GM23338 (cell line): ENCODE data around the gene ZBTB39. TPM values are rescaled to one million over a fixed set of nuclear protein-coding genes. Genes with fewer than 3 reads are reported as not detected.

Experiments used
- ATAC-seq: fragments of 200-7000 bp; cut with Tn5 transposase; 3 replicates; pipeline ENCODE4 v1.9.1; 2020
- DNase-seq: peaks from one replicate; pipeline ENCODE4 v3.0.0-alpha.2; 2015; ENCODE audit warnings: low spot score
- H2AFZ ChIP-seq: fragments of 200-600 bp; sonication (generic); 2 replicates; pipeline ENCODE4 v1.8.0; 2016; ENCODE audit warnings: antibody characterized with exemption, mild to moderate bottlenecking, moderate library complexity
- H3F3A ChIP-seq: fragments of 200-600 bp; sonication (generic); replicated peaks from 2 replicates; pipeline ENCODE4 v1.8.0; 2017; ENCODE audit warnings: antibody characterized with exemption, mixed run types, low read depth
- H3K27ac ChIP-seq: fragments of 200-600 bp; sonication (generic); 2 replicates; pipeline ENCODE4 v1.6.1; 2016; ENCODE audit warnings: low read depth
- H3K27me3 ChIP-seq: fragments of 200-600 bp; sonication (generic); 2 replicates; pipeline ENCODE4 v1.8.0; 2016; ENCODE audit warnings: mild to moderate bottlenecking, mixed run types, moderate library complexity; ENCODE audit not compliant: insufficient read depth
- H3K36me3 ChIP-seq: fragments of 200-600 bp; sonication (generic); 2 replicates; pipeline ENCODE4 v1.8.0; 2016; ENCODE audit warnings: mild to moderate bottlenecking; ENCODE audit not compliant: insufficient read depth
- H3K4me1 ChIP-seq: fragments of 200-600 bp; sonication (generic); 2 replicates; pipeline ENCODE4 v1.8.0; 2016; ENCODE audit warnings: mild to moderate bottlenecking, moderate library complexity; ENCODE audit not compliant: insufficient read depth
- H3K4me2 ChIP-seq: fragments of 200-600 bp; sonication (generic); 2 replicates; pipeline ENCODE4 v1.7.1; 2017; ENCODE audit warnings: mixed run types
- H3K4me3 ChIP-seq: fragments of 200-600 bp; sonication (generic); 2 replicates; pipeline ENCODE4 v1.6.1; 2016; ENCODE audit warnings: mixed run types
- H3K79me2 ChIP-seq: fragments of 200-600 bp; sonication (generic); replicated peaks from 2 replicates; pipeline ENCODE4 v1.8.0; 2017; ENCODE audit warnings: mild to moderate bottlenecking; ENCODE audit not compliant: insufficient read depth
- H3K9me2 ChIP-seq: fragments of 200-600 bp; sonication (generic); 2 replicates; pipeline ENCODE4 v1.8.0; 2017; ENCODE audit not compliant: insufficient read depth
- H4K20me1 ChIP-seq: fragments of 200-600 bp; sonication (generic); replicated peaks from 2 replicates; pipeline ENCODE4 v1.8.0; 2017; ENCODE audit warnings: mild to moderate bottlenecking; ENCODE audit not compliant: insufficient read depth
- H3K27ac Mint-ChIP-seq: 2 replicates; pipeline ENCODE4 v1.8.0; 2020; ENCODE audit warnings: inconsistent platforms, mild to moderate bottlenecking, moderate library complexity, mixed read lengths
- H3K27me3 Mint-ChIP-seq: 3 replicates; pipeline ENCODE4 v1.8.0; 2022; ENCODE audit warnings: low read depth, mild to moderate bottlenecking, moderate library complexity, mixed read lengths, inconsistent platforms; ENCODE audit not compliant: insufficient read depth, poor library complexity
- H3K36me3 Mint-ChIP-seq: 3 replicates; pipeline ENCODE4 v1.8.0; 2021; ENCODE audit warnings: low read depth, mild to moderate bottlenecking, inconsistent platforms, moderate library complexity, mixed read lengths
- H3K4me1 Mint-ChIP-seq: 3 replicates; pipeline ENCODE4 v1.8.0; 2020; ENCODE audit warnings: mild to moderate bottlenecking, inconsistent platforms, mixed read lengths
- H3K4me3 Mint-ChIP-seq: 3 replicates; pipeline ENCODE4 v1.8.0; 2021; ENCODE audit warnings: moderate library complexity, mild to moderate bottlenecking, inconsistent platforms, mixed read lengths
- H3K9me3 Mint-ChIP-seq: 3 replicates; pipeline ENCODE4 v1.8.0; 2020; ENCODE audit warnings: moderate library complexity, mild to moderate bottlenecking, inconsistent platforms, mixed read lengths
- EZH2 ChIP-seq: fragments of 200-600 bp; sonication (generic); IDR thresholded peaks from one replicate; pipeline ENCODE4 v1.8.0; 2017; ENCODE audit warnings: antibody characterized with exemption, mild to moderate bottlenecking, low read depth; ENCODE audit not compliant: unreplicated experiment
- JUNB ChIP-seq: IDR thresholded peaks from one replicate; pipeline ENCODE4 v1.6.1; 2016; ENCODE audit warnings: antibody characterized with exemption; ENCODE audit not compliant: unreplicated experiment
- ZNF114 ChIP-seq: fragments of 250-450 bp; sonication (Bioruptor Pico); IDR thresholded peaks from 2 replicates; pipeline ENCODE4 v1.5.0; 2020; ENCODE audit warnings: mild to moderate bottlenecking, moderate library complexity
- polyA plus RNA-seq: library from polyadenylated mRNA; unstranded; fragments of >200 nt; fragmentation: Nextera tagmentation; extraction: Ambion mirVana; gene quantifications from 2 replicates; pipeline ENCODE4 v1.2.1, GENCODE V29; 2016
- total RNA-seq: library from RNA; depleted of rRNA; stranded (reverse); fragments of >200 nt; shearing (Covaris generic); gene quantifications from 2 replicates; pipeline ENCODE4 v1.2.3, GENCODE V29; 2014
- TF ChIP-seq, protein P1 (sequence below): IDR thresholded peaks from one replicate; pipeline ENCODE4 v1.6.1; 2018; ENCODE audit warnings: antibody characterized with exemption; ENCODE audit not compliant: unreplicated experiment
- TF ChIP-seq, protein P2 (sequence below): IDR thresholded peaks from 2 replicates; pipeline ENCODE4 v1.6.1; 2016; ENCODE audit warnings: antibody characterized with exemption
- TF ChIP-seq, protein P3 (sequence below), 2 experiments: fragments of 200-600 bp in 1 of 2; sonication (generic) in 1 of 2; conservative IDR thresholded peaks; 2 replicates each; pipeline versions ENCODE4 v1.5.1 to v1.6.1; 2016 to 2017; ENCODE audit warnings: antibody characterized with exemption in 2 of 2, low read depth in 2 of 2, mild to moderate bottlenecking in 2 of 2, moderate library complexity in 1 of 2

ZBTB39 gene
- total and polyA plus RNA-seq, 2 experiments from 2014 or later: 6.6 to 26.7 TPM

DNA sequence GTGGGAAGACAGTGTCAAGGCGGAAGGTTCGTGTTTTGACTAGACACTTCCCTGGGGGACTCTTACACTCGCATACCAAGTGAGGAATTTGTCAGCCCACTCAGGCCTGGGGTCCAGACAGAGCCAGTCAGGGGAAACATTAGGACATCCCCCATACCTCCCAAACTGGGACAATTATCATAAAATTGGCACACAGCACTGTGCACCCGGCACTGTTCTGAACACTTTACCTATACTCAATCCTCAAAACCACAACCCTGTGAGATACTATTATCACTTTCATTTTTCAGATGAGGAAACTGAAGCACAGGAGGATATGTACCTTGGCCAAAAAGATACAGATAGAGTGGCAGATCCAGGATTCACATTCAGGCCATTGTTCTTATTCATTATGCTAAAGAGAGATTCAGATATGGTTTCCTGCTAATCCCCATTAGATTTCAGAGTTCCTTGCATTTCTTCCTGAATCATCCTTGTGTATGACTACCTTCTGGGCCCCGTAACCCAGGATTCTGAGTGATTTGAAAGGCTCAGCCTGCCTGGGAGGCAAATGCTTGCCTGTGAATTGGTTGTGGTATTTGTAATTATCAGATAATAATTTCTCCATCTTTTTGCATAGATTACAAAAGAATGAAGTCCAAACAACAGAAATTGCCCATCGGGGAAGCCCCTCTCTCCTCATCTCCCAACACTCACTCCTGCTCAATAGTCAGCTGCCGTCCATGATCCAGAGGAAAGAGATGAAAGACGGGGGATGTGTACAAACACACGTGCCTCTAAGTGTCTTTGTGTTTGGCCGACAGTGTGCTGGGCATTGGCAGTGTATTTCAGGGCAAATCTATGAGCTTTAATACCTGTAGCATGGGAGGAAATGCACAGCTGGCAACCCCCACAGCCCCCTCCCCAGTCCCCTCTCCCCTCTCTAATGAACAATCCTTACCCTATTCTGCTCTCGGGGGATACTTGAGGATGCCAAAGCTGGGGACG lies 5.4 kb upstream of the ZBTB39 start (continued):
- no peak for TF ChIP-seq ZNF114
- TF ChIP-seq, protein P1, sequence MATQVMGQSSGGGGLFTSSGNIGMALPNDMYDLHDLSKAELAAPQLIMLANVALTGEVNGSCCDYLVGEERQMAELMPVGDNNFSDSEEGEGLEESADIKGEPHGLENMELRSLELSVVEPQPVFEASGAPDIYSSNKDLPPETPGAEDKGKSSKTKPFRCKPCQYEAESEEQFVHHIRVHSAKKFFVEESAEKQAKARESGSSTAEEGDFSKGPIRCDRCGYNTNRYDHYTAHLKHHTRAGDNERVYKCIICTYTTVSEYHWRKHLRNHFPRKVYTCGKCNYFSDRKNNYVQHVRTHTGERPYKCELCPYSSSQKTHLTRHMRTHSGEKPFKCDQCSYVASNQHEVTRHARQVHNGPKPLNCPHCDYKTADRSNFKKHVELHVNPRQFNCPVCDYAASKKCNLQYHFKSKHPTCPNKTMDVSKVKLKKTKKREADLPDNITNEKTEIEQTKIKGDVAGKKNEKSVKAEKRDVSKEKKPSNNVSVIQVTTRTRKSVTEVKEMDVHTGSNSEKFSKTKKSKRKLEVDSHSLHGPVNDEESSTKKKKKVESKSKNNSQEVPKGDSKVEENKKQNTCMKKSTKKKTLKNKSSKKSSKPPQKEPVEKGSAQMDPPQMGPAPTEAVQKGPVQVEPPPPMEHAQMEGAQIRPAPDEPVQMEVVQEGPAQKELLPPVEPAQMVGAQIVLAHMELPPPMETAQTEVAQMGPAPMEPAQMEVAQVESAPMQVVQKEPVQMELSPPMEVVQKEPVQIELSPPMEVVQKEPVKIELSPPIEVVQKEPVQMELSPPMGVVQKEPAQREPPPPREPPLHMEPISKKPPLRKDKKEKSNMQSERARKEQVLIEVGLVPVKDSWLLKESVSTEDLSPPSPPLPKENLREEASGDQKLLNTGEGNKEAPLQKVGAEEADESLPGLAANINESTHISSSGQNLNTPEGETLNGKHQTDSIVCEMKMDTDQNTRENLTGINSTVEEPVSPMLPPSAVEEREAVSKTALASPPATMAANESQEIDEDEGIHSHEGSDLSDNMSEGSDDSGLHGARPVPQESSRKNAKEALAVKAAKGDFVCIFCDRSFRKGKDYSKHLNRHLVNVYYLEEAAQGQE: no peak
- TF ChIP-seq JUNB: no peak
- TF ChIP-seq, protein P2, sequence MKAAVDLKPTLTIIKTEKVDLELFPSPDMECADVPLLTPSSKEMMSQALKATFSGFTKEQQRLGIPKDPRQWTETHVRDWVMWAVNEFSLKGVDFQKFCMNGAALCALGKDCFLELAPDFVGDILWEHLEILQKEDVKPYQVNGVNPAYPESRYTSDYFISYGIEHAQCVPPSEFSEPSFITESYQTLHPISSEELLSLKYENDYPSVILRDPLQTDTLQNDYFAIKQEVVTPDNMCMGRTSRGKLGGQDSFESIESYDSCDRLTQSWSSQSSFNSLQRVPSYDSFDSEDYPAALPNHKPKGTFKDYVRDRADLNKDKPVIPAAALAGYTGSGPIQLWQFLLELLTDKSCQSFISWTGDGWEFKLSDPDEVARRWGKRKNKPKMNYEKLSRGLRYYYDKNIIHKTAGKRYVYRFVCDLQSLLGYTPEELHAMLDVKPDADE: no peak
- TF ChIP-seq, protein P3, sequence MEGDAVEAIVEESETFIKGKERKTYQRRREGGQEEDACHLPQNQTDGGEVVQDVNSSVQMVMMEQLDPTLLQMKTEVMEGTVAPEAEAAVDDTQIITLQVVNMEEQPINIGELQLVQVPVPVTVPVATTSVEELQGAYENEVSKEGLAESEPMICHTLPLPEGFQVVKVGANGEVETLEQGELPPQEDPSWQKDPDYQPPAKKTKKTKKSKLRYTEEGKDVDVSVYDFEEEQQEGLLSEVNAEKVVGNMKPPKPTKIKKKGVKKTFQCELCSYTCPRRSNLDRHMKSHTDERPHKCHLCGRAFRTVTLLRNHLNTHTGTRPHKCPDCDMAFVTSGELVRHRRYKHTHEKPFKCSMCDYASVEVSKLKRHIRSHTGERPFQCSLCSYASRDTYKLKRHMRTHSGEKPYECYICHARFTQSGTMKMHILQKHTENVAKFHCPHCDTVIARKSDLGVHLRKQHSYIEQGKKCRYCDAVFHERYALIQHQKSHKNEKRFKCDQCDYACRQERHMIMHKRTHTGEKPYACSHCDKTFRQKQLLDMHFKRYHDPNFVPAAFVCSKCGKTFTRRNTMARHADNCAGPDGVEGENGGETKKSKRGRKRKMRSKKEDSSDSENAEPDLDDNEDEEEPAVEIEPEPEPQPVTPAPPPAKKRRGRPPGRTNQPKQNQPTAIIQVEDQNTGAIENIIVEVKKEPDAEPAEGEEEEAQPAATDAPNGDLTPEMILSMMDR (conservative IDR thresholded peaks at IDR 0.05; ENCODE audit: low read depth in 2 of 2): no peak
- no peak for TF ChIP-seq EZH2

DNA sequence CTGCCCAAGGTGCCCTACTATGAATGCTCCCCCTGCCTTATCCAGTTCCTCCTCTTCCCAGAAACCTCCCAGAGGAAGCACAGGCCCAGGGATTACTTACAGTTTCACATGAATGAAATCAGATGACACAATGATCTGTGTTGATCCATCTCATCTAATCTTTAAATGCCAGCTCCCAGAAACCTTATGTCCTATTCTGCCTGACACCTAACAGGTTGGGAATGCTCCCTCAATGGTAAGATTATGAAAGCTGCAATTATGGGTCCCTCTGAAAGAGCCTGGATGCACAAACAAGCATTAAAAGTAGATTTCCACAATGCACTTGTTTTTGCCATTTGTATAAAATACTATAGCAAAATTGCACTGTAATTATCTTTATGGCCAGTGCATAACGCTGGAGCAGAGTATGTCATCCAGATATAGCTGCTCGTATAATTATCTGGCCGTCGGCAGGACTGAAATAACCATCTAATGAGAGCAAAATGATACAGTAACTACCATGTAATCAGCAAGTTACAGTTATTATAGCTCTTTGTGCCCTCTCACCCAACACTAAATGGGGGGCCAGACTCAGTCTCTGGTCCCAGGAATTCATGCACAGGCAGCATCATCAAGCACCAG lies 4.4 kb upstream of the ZBTB39 start:
- H3K4me3 ChIP-seq: no peak overlapping the region
- H4K20me1 ChIP-seq: no peaks in the 10 kb centered on the region
- Mint-ChIP-seq H3K9me3 (no peaks in the 10 kb centered on the region), H3K36me3 (peaks cover 3% of the 10 kb centered on the region; the same call in 1 of the 3 replicates), H3K27me3 (peaks cover 4% of the 10 kb centered on the region), H3K4me3 (no peak overlapping the region), H3K4me1 (peaks cover 59% of the 10 kb centered on the region), H3K27ac (no peak overlapping the region)
- H2AFZ ChIP-seq: peak overlapping the region; percentile 47; the same call in 1 of the 2 replicates
- ATAC-seq (peak; percentile 8; the same call in 2 of the 3 replicates), DNase-seq (no peak)
- H3K9me2 ChIP-seq: no peaks in the 10 kb centered on the region
- H3F3A ChIP-seq: peaks cover 7% of the 10 kb centered on the region; the same call in 1 of the 2 replicates
- no peaks in the 10 kb centered on the region for H3K36me3 ChIP-seq
- H3K27ac ChIP-seq: no peak overlapping the region
- H3K4me1 ChIP-seq: peaks cover 40% of the 10 kb centered on the region
- H3K79me2 ChIP-seq: peaks cover 3% of the 10 kb centered on the region
- H3K27me3 ChIP-seq: no peaks in the 10 kb centered on the region
- H3K4me2 ChIP-seq: peak overlapping the region; percentile 54
- TF ChIP-seq, protein P2: no peak
- TF ChIP-seq, protein P3 (conservative IDR thresholded peaks at IDR 0.05; ENCODE audit: low read depth in 2 of 2): no peak
- TF ChIP-seq EZH2: no peak
